ENCODE measurements around the gene ACTN2.

The ACTN2 gene

DNA sequence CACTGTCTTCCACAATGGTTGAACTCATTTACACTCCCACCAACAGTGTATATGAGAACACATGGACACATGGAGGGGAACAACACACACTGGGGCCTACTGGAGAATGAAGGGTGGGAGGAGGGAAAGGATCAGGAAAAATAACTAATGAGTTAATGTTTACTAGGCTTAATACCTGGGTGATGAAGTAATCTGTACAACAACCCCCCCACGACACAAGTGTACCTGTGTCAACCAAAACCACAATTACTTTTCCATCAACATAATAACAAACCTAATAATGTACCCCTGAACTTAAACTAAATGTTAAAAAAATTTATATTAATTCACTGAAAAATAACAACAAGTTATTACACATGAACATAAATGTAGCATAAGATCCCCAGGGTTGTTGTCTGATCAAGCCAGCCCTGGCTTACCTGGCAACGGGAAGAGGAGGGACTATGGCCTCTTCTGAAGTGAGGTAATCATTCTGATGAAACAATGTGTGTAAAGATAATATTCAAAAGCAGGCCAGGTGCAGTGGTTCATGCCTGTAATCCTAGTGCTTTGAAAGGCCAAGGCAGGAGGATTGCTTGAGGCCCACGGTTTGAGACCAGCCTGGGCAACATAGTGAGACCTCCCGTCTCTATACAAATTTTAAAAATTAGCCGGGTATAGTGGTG is 41.2 kb upstream of the ACTN2 start:
- H3K27ac ChIP-seq (ENCODE audit: low read depth, low read length) = no peak overlapping the region
- no peaks in the 10 kb centered on the region for H3F3A ChIP-seq (ENCODE audit: insufficient read depth)
- no peak overlapping the region for H2AFZ ChIP-seq (ENCODE audit: low read depth, low read length, severe bottlenecking)
- H4K20me1 ChIP-seq (ENCODE audit: low read depth, low read length) = no peaks in the 10 kb centered on the region
- no peak overlapping the region for H3K4me3 ChIP-seq (ENCODE audit: insufficient read depth, low read length, poor library complexity, severe bottlenecking)
- no peak overlapping the region for H3K9ac ChIP-seq (ENCODE audit: low read length)
- no peaks in the 10 kb centered on the region for H3K36me3 ChIP-seq (ENCODE audit: low read length)
- H3K27me3 ChIP-seq (ENCODE audit: low read length) = no peaks in the 10 kb centered on the region
- H3K4me2 ChIP-seq (ENCODE audit: low read depth, low read length, poor library complexity, severe bottlenecking) = no peak overlapping the region
- no peaks in the 10 kb centered on the region for H3K9me2 ChIP-seq (replicated peaks; ENCODE audit: insufficient read depth, low read length)
- TF ChIP-seq, protein P1, sequence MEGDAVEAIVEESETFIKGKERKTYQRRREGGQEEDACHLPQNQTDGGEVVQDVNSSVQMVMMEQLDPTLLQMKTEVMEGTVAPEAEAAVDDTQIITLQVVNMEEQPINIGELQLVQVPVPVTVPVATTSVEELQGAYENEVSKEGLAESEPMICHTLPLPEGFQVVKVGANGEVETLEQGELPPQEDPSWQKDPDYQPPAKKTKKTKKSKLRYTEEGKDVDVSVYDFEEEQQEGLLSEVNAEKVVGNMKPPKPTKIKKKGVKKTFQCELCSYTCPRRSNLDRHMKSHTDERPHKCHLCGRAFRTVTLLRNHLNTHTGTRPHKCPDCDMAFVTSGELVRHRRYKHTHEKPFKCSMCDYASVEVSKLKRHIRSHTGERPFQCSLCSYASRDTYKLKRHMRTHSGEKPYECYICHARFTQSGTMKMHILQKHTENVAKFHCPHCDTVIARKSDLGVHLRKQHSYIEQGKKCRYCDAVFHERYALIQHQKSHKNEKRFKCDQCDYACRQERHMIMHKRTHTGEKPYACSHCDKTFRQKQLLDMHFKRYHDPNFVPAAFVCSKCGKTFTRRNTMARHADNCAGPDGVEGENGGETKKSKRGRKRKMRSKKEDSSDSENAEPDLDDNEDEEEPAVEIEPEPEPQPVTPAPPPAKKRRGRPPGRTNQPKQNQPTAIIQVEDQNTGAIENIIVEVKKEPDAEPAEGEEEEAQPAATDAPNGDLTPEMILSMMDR (IDR thresholded peaks at IDR 0.05; ENCODE audit: insufficient read depth, low read length, poor library complexity, severe bottlenecking) = no peak
- TF ChIP-seq EZH2phosphoT487 (conservative IDR thresholded peaks at IDR 0.05; ENCODE audit: low read length) = no peak
- H3K79me2 ChIP-seq (ENCODE audit: insufficient read depth, low read length) = no peaks in the 10 kb centered on the region
- H3K9me3 ChIP-seq (ENCODE audit: insufficient read depth, low read length) = no peaks in the 10 kb centered on the region

DNA sequence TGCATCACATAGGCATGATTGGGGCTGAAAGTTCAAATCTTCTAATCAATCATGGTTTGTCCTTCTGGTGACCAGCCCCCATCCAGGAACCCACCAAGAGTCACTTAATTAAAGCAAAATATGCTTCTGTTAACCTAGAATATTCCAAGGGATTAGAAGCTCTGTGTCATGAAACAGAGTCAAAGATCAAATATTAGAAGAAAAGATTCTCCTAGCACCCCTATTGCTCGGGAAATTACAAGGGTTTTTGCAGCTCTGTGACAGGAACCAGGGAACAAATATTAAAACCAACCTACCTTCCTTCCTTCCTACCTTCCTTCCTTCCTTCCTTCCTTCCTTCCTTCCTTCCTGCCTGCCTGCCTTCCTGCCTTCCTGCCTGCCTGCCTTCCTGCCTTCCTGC is 31.8 kb upstream of the ACTN2 start:
- no peak overlapping the region for H3K9ac ChIP-seq (ENCODE audit: low read length)
- H4K20me1 ChIP-seq (ENCODE audit: low read depth, low read length) = no peaks in the 10 kb centered on the region
- no peaks in the 10 kb centered on the region for H3K79me2 ChIP-seq (ENCODE audit: insufficient read depth, low read length)
- no peaks in the 10 kb centered on the region for H3K9me3 ChIP-seq (ENCODE audit: insufficient read depth, low read length)
- no peak overlapping the region for H3K4me2 ChIP-seq (ENCODE audit: low read depth, low read length, poor library complexity, severe bottlenecking)
- H2AFZ ChIP-seq (ENCODE audit: low read depth, low read length, severe bottlenecking) = no peak overlapping the region
- H3K36me3 ChIP-seq (ENCODE audit: low read length) = no peaks in the 10 kb centered on the region
- H3F3A ChIP-seq (ENCODE audit: insufficient read depth) = no peaks in the 10 kb centered on the region
- H3K27me3 ChIP-seq (ENCODE audit: low read length) = no peaks in the 10 kb centered on the region
- H3K27ac ChIP-seq (ENCODE audit: low read depth, low read length) = no peak overlapping the region
- H3K9me2 ChIP-seq (replicated peaks; ENCODE audit: insufficient read depth, low read length) = no peaks in the 10 kb centered on the region
- H3K4me3 ChIP-seq (ENCODE audit: insufficient read depth, low read length, poor library complexity, severe bottlenecking) = no peak overlapping the region
- TF ChIP-seq, protein P1 (IDR thresholded peaks at IDR 0.05; ENCODE audit: insufficient read depth, low read length, poor library complexity, severe bottlenecking) = no peak
- no peak for TF ChIP-seq EZH2phosphoT487 (conservative IDR thresholded peaks at IDR 0.05; ENCODE audit: low read length)

DNA sequence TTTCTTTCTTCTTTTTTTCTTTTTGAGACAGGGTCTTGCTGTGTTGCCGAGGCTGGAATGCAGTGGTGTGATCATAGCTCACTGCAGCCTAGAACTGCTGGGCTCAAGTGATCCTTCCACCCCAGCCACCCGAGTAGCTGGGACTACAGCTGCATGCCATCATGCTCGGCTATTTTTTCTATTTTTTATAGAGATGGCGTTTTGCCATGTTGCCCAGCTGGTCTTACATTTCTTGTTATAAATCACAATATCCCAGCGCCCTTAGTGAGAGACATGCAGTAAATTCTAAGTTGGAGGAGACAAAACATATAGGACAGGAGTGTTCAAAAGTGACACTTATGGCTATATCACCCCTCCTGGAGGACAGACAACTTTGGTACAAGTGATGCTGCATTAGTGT is 31.3 kb upstream of the ACTN2 start:
- Histone ChIP-seq H3K36me3 (ENCODE audit: low read length) (no peaks in the 10 kb centered on the region), H3K27ac (ENCODE audit: low read depth, low read length) (no peak overlapping the region), H3K9ac (ENCODE audit: low read length) (no peak overlapping the region), H3K79me2 (ENCODE audit: insufficient read depth, low read length) (no peaks in the 10 kb centered on the region), H3K4me3 (ENCODE audit: insufficient read depth, low read length, poor library complexity, severe bottlenecking) (no peak overlapping the region), H3K27me3 (ENCODE audit: low read length) (no peaks in the 10 kb centered on the region), H3K9me3 (ENCODE audit: insufficient read depth, low read length) (no peaks in the 10 kb centered on the region), H3K9me2 (replicated peaks; ENCODE audit: insufficient read depth, low read length) (no peaks in the 10 kb centered on the region), H3K4me2 (ENCODE audit: low read depth, low read length, poor library complexity, severe bottlenecking) (no peak overlapping the region), H2AFZ (ENCODE audit: low read depth, low read length, severe bottlenecking) (no peak overlapping the region), H4K20me1 (ENCODE audit: low read depth, low read length) (no peaks in the 10 kb centered on the region), H3F3A (ENCODE audit: insufficient read depth) (no peaks in the 10 kb centered on the region)
- no peak for TF ChIP-seq EZH2phosphoT487 (conservative IDR thresholded peaks at IDR 0.05; ENCODE audit: low read length)

GRCh38 chr1:236657398-236657797 is 28.9 kb upstream of the ACTN2 start:
- no peak overlapping the region for H2AFZ ChIP-seq (ENCODE audit: low read depth, low read length, severe bottlenecking)
- no peaks in the 10 kb centered on the region for H3K36me3 ChIP-seq (ENCODE audit: low read length)
- H3K9ac ChIP-seq (ENCODE audit: low read length) = no peak overlapping the region
- H3K27me3 ChIP-seq (ENCODE audit: low read length) = no peaks in the 10 kb centered on the region
- no peaks in the 10 kb centered on the region for H3K79me2 ChIP-seq (ENCODE audit: insufficient read depth, low read length)
- H3K9me2 ChIP-seq (replicated peaks; ENCODE audit: insufficient read depth, low read length) = no peaks in the 10 kb centered on the region
- no peaks in the 10 kb centered on the region for H3K9me3 ChIP-seq (ENCODE audit: insufficient read depth, low read length)
- H3F3A ChIP-seq (ENCODE audit: insufficient read depth) = no peaks in the 10 kb centered on the region
- H3K27ac ChIP-seq (ENCODE audit: low read depth, low read length) = no peak overlapping the region
- H3K4me2 ChIP-seq (ENCODE audit: low read depth, low read length, poor library complexity, severe bottlenecking) = no peak overlapping the region
- no peak for TF ChIP-seq EZH2phosphoT487 (conservative IDR thresholded peaks at IDR 0.05; ENCODE audit: low read length)
- TF ChIP-seq, protein P1 (IDR thresholded peaks at IDR 0.05; ENCODE audit: insufficient read depth, low read length, poor library complexity, severe bottlenecking) = no peak
- H4K20me1 ChIP-seq (ENCODE audit: low read depth, low read length) = no peaks in the 10 kb centered on the region
- no peak overlapping the region for H3K4me3 ChIP-seq (ENCODE audit: insufficient read depth, low read length, poor library complexity, severe bottlenecking)
